Erythroblast (primary cell): ENCODE results near the gene ANKRD35.

Experiments
- GATA1 ChIP-seq: IDR thresholded peaks from 2 replicates; pipeline ENCODE4 v1.6.1; 2011; ENCODE audit warnings: low read depth, mild to moderate bottlenecking, control low read depth, low read length, moderate library complexity
- POLR2A ChIP-seq: IDR thresholded peaks from 2 replicates; pipeline ENCODE4 v1.6.1; 2011; ENCODE audit warnings: mild to moderate bottlenecking, low read length

- TF ChIP-seq POLR2A = no peak
- TF ChIP-seq GATA1 = no peak
These were observed 61.2 kb downstream of the ANKRD35 start for GRCh38 chr1:145824499-145824842.
